ENCODE results near the gene PATJ.

DNA sequence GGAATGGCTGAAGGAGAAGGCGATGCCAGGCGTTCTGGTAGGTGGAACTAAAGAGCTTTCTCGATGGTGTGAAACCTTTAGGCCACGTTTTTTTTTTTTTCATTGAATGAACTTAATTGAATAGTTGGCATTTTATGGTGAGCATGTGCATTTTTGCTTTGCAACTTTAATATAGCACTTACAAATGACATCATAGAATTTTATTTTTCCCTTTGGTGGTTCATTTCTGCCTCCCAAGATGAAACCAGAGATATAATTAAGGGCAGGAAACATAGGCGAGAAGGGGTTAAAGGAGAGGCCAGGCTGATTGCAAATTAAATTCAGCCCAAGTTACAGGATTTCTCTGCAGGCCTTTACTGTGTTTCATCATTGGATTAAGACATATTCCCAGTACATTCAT is 366.8 kb downstream of the PATJ start:
- TF ChIP-seq JUND (IDR thresholded peaks at IDR 0.05): no peak
- TF ChIP-seq, protein P1, sequence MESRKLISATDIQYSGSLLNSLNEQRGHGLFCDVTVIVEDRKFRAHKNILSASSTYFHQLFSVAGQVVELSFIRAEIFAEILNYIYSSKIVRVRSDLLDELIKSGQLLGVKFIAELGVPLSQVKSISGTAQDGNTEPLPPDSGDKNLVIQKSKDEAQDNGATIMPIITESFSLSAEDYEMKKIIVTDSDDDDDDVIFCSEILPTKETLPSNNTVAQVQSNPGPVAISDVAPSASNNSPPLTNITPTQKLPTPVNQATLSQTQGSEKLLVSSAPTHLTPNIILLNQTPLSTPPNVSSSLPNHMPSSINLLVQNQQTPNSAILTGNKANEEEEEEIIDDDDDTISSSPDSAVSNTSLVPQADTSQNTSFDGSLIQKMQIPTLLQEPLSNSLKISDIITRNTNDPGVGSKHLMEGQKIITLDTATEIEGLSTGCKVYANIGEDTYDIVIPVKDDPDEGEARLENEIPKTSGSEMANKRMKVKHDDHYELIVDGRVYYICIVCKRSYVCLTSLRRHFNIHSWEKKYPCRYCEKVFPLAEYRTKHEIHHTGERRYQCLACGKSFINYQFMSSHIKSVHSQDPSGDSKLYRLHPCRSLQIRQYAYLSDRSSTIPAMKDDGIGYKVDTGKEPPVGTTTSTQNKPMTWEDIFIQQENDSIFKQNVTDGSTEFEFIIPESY (IDR thresholded peaks at IDR 0.05; ENCODE audit: extremely low read depth, insufficient replicate concordance, low read length): no peak
- TF ChIP-seq, protein P2, sequence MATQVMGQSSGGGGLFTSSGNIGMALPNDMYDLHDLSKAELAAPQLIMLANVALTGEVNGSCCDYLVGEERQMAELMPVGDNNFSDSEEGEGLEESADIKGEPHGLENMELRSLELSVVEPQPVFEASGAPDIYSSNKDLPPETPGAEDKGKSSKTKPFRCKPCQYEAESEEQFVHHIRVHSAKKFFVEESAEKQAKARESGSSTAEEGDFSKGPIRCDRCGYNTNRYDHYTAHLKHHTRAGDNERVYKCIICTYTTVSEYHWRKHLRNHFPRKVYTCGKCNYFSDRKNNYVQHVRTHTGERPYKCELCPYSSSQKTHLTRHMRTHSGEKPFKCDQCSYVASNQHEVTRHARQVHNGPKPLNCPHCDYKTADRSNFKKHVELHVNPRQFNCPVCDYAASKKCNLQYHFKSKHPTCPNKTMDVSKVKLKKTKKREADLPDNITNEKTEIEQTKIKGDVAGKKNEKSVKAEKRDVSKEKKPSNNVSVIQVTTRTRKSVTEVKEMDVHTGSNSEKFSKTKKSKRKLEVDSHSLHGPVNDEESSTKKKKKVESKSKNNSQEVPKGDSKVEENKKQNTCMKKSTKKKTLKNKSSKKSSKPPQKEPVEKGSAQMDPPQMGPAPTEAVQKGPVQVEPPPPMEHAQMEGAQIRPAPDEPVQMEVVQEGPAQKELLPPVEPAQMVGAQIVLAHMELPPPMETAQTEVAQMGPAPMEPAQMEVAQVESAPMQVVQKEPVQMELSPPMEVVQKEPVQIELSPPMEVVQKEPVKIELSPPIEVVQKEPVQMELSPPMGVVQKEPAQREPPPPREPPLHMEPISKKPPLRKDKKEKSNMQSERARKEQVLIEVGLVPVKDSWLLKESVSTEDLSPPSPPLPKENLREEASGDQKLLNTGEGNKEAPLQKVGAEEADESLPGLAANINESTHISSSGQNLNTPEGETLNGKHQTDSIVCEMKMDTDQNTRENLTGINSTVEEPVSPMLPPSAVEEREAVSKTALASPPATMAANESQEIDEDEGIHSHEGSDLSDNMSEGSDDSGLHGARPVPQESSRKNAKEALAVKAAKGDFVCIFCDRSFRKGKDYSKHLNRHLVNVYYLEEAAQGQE (IDR thresholded peaks at IDR 0.05; ENCODE audit: low read depth): no peak
- no peak for TF ChIP-seq EZH2 (IDR thresholded peaks at IDR 0.05)
- no peak for TF ChIP-seq YY1 (IDR thresholded peaks at IDR 0.05; ENCODE audit: extremely low read depth, insufficient replicate concordance, low read depth, low read length)
- TF ChIP-seq POLR2A (IDR thresholded peaks at IDR 0.05; ENCODE audit: borderline replicate concordance, extremely low read depth, insufficient read depth, insufficient read length): no peak
- TF ChIP-seq, protein P3, sequence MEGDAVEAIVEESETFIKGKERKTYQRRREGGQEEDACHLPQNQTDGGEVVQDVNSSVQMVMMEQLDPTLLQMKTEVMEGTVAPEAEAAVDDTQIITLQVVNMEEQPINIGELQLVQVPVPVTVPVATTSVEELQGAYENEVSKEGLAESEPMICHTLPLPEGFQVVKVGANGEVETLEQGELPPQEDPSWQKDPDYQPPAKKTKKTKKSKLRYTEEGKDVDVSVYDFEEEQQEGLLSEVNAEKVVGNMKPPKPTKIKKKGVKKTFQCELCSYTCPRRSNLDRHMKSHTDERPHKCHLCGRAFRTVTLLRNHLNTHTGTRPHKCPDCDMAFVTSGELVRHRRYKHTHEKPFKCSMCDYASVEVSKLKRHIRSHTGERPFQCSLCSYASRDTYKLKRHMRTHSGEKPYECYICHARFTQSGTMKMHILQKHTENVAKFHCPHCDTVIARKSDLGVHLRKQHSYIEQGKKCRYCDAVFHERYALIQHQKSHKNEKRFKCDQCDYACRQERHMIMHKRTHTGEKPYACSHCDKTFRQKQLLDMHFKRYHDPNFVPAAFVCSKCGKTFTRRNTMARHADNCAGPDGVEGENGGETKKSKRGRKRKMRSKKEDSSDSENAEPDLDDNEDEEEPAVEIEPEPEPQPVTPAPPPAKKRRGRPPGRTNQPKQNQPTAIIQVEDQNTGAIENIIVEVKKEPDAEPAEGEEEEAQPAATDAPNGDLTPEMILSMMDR (IDR thresholded peaks at IDR 0.05 in 2 of 3, conservative IDR thresholded peaks at IDR 0.05 in 1 of 3; ENCODE audit: borderline replicate concordance in 1 of 3, insufficient read depth in 1 of 3, low read depth in 2 of 3, low read length in 2 of 3): no peak
- TF ChIP-seq, protein P4, sequence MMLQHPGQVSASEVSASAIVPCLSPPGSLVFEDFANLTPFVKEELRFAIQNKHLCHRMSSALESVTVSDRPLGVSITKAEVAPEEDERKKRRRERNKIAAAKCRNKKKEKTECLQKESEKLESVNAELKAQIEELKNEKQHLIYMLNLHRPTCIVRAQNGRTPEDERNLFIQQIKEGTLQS (IDR thresholded peaks at IDR 0.05): no peak
- TF ChIP-seq, protein P5, sequence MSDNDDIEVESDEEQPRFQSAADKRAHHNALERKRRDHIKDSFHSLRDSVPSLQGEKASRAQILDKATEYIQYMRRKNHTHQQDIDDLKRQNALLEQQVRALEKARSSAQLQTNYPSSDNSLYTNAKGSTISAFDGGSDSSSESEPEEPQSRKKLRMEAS (IDR thresholded peaks at IDR 0.05): no peak
- TF ChIP-seq SRF (IDR thresholded peaks at IDR 0.05; ENCODE audit: low read depth): no peak
